Lung (tissue), 12 donors: ENCODE measurements around the gene RAMP3. TPM values are rescaled to one million over a fixed set of nuclear protein-coding genes. Genes with fewer than 3 reads are reported as not detected.

Source experiments
- ATAC-seq: fragments of 200-7000 bp; cut with Tn5 transposase; one replicate; pipeline ENCODE4 v1.9.1; 2020; ENCODE audit warnings: moderate number of reproducible peaks; ENCODE audit not compliant: insufficient read depth, low FRiP score
- DNase-seq, 3 donors: peaks; one replicate each; pipeline ENCODE4 v3.0.0-alpha.2; 2013 to 2017
- H3K27ac ChIP-seq, 2 donors: one replicate each; pipeline ENCODE4 v1.5.1; 2013; ENCODE audit warnings: mild to moderate bottlenecking in 2 of 2, moderate library complexity in 2 of 2, control low read depth in 1 of 2, inconsistent platforms in 1 of 2, low read depth in 1 of 2, low read length in 1 of 2
- H3K27me3 ChIP-seq, 3 donors: one replicate each; pipeline ENCODE4 v1.5.1; 2013; ENCODE audit warnings: low read length in 2 of 3; ENCODE audit not compliant: control insufficient read depth in 3 of 3, insufficient read depth in 3 of 3
- H3K36me3 ChIP-seq, 4 donors: one replicate each; pipeline ENCODE4 v1.5.1; 2013; ENCODE audit warnings: low read length in 4 of 4, mild to moderate bottlenecking in 1 of 4, moderate library complexity in 1 of 4; ENCODE audit not compliant: control insufficient read depth in 4 of 4, insufficient read depth in 4 of 4
- H3K4me1 ChIP-seq, 5 donors: one replicate each; pipeline ENCODE4 v1.5.1; 2013; ENCODE audit warnings: low read length in 5 of 5, mild to moderate bottlenecking in 2 of 5, moderate library complexity in 1 of 5; ENCODE audit not compliant: control insufficient read depth in 5 of 5, insufficient read depth in 5 of 5
- H3K4me3 ChIP-seq: one replicate; pipeline ENCODE4 v1.5.1; 2013; ENCODE audit warnings: mild to moderate bottlenecking, control low read depth, moderate library complexity
- H3K9ac ChIP-seq, 2 donors: one replicate each; pipeline ENCODE4 v1.5.1; 2013; ENCODE audit warnings: low read length in 2 of 2, control low read depth in 1 of 2; ENCODE audit not compliant: insufficient read depth in 1 of 2
- H3K9me3 ChIP-seq, 4 donors: one replicate each; pipeline ENCODE4 v1.5.1; 2013; ENCODE audit warnings: low read length in 3 of 4, mild to moderate bottlenecking in 1 of 4, moderate library complexity in 1 of 4; ENCODE audit not compliant: control insufficient read depth in 4 of 4, insufficient read depth in 3 of 4
- CTCF ChIP-seq: IDR thresholded peaks from 2 replicates; pipeline ENCODE4 v1.5.1; 2012; ENCODE audit warnings: mild to moderate bottlenecking; ENCODE audit errors: control extremely low read depth, extremely low read depth
- WGBS, 2 donors: extraction: QIAGEN DNeasy Blood & Tissue Kit; methylation state at CpG; one replicate each; pipeline ENCODE4 v1.1.7; 2013; 5-methylcytosine and 5-hydroxymethylcytosine counted together
- polyA plus RNA-seq, 2 donors: library from polyadenylated mRNA; stranded (reverse); fragments of 200-250 nt; gene quantifications; one replicate each; pipeline ENCODE4 v1.2.1, GENCODE V29; 2013
- total RNA-seq, 2 donors: library from RNA; depleted of rRNA in 1 of 2; stranded (reverse); fragments of >200 nt in 1 of 2; gene quantifications; one replicate each; pipeline ENCODE4 v1.2.1, GENCODE V29; 2014 to 2021
- donor health status: control.
- donor health status: control.
- donor health status: Bipolar disorder and iron deficiency.
- donor health status: healthy.
- donor health status: DM: yes; HTN: yes; CAD: no.

RAMP3 gene
- total and polyA plus RNA-seq, 4 donors, result 47.3 to 116 (median 63.3) TPM

GRCh38 chr7:45187089-45187945 is 29.7 kb downstream of the RAMP3 start:
- no peak overlapping the region for H3K27ac ChIP-seq
- no peak for ATAC-seq
- H3K36me3 ChIP-seq, result no peaks in the 10 kb centered on the region
- no peaks in the 10 kb centered on the region for H3K9me3 ChIP-seq
- H3K9ac ChIP-seq, result no peak overlapping the region
- no peak for DNase-seq
- no peaks in the 10 kb centered on the region for H3K27me3 ChIP-seq
- 78 to 86% methylated on average over 9 of the region's 9 CpGs for WGBS, 2 donors
- H3K4me1 ChIP-seq, result peaks cover 0 to 11% (median 0%) of the 10 kb centered on the region in 5 donors
- no peak overlapping the region for H3K4me3 ChIP-seq
- TF ChIP-seq CTCF, result no peak

GRCh38 chr7:45187946-45188411 is 30.4 kb downstream of the RAMP3 start:
- no peak for DNase-seq

GRCh38 chr7:45188736-45189135 is 31.1 kb downstream of the RAMP3 start:
- ATAC-seq, result no peak
- Histone ChIP-seq H3K36me3 (no peaks in the 10 kb centered on the region), H3K4me3 (no peak overlapping the region), H3K9me3 (no peaks in the 10 kb centered on the region), H3K4me1 (peaks cover 0 to 11% (median 0%) of the 10 kb centered on the region in 5 donors), H3K27me3 (no peaks in the 10 kb centered on the region), H3K27ac (no peak overlapping the region), H3K9ac (no peak overlapping the region)
- DNase-seq, result no peak
- no peak for TF ChIP-seq CTCF
- WGBS, 2 donors, result 89 to 95% methylated on average over 10 of the region's 10 CpGs

More at GRCh38 chr7:45187946-45188411, 30.4 kb downstream of the RAMP3 start:
- H3K9me3 ChIP-seq, result no peaks in the 10 kb centered on the region
- no peaks in the 10 kb centered on the region for H3K36me3 ChIP-seq
- H3K9ac ChIP-seq, result no peak overlapping the region
- WGBS, 2 donors, result 91 to 92% methylated on average over 8 of the region's 8 CpGs
- TF ChIP-seq CTCF, result no peak
- no peak overlapping the region for H3K27ac ChIP-seq
- H3K4me3 ChIP-seq, result no peak overlapping the region
- no peak for ATAC-seq
- peaks cover 0 to 11% (median 0%) of the 10 kb centered on the region in 5 donors for H3K4me1 ChIP-seq
- no peaks in the 10 kb centered on the region for H3K27me3 ChIP-seq
